MG63 (cell line): Measurements from ENCODE around the gene SIGLEC1. TPM values are rescaled to one million over a fixed set of nuclear protein-coding genes. Genes with fewer than 3 reads are reported as not detected.

Experiments
- DNase-seq: peaks from one replicate; pipeline ENCODE4 v3.0.0-alpha.2; 2020
- H3K27me3 ChIP-seq: fragments of 250-450 bp; sonication (Bioruptor Pico); 2 replicates; pipeline ENCODE4 v1.5.1; 2020; ENCODE audit warnings: mild to moderate bottlenecking, moderate library complexity
- H3K36me3 ChIP-seq: fragments of 250-450 bp; sonication (Bioruptor Pico); 2 replicates; pipeline ENCODE4 v1.5.1; 2020; ENCODE audit warnings: mild to moderate bottlenecking, moderate library complexity
- H3K4me3 ChIP-seq: fragments of 250-450 bp; sonication (Bioruptor Pico); 2 replicates; pipeline ENCODE4 v1.5.1; 2020; ENCODE audit warnings: mild to moderate bottlenecking, moderate library complexity
- H3K9me3 ChIP-seq: fragments of 250-450 bp; sonication (Bioruptor Pico); 2 replicates; pipeline ENCODE4 v1.5.1; 2020; ENCODE audit warnings: mild to moderate bottlenecking, moderate library complexity
- total RNA-seq: library from RNA; depleted of rRNA; stranded (reverse); fragments of >200 nt; shearing (Covaris generic); gene quantifications from 2 replicates; pipeline ENCODE4 v1.2.3, GENCODE V29; 2014; ENCODE audit warnings: low replicate concordance

SIGLEC1 gene
- total RNA-seq, 1 experiment from 2014 or later: not detected

- Histone ChIP-seq H3K36me3 (no peaks in the 10 kb centered on the region), H3K4me3 (no peak overlapping the region), H3K9me3 (no peaks in the 10 kb centered on the region), H3K27me3 (no peaks in the 10 kb centered on the region)
- peak; percentile 38 for DNase-seq
These were observed 3.9 kb upstream of the SIGLEC1 start for GRCh38 chr20:3716195-3716834.

GRCh38 chr20:3714092-3714491 lies 1.7 kb upstream of the SIGLEC1 start:
- Histone ChIP-seq H3K27me3 (no peaks in the 10 kb centered on the region), H3K4me3 (no peak overlapping the region), H3K9me3 (no peaks in the 10 kb centered on the region), H3K36me3 (no peaks in the 10 kb centered on the region)
- no peak for DNase-seq

GRCh38 chr20:3711484-3711941 lies 887 bp downstream of the SIGLEC1 start:
- DNase-seq: no peak
- H3K4me3 ChIP-seq: no peak overlapping the region
- H3K36me3 ChIP-seq: no peaks in the 10 kb centered on the region
- no peaks in the 10 kb centered on the region for H3K9me3 ChIP-seq
- no peaks in the 10 kb centered on the region for H3K27me3 ChIP-seq

- Histone ChIP-seq H3K9me3 (no peaks in the 10 kb centered on the region), H3K4me3 (no peak overlapping the region), H3K27me3 (no peaks in the 10 kb centered on the region), H3K36me3 (no peaks in the 10 kb centered on the region)
- DNase-seq: peak; percentile 31
These were observed 1.5 kb downstream of the SIGLEC1 start for GRCh38 chr20:3710703-3711483.

GRCh38 chr20:3710011-3710466 lies 2.4 kb downstream of the SIGLEC1 start:
- no peaks in the 10 kb centered on the region for H3K9me3 ChIP-seq
- H3K27me3 ChIP-seq: no peaks in the 10 kb centered on the region
- no peaks in the 10 kb centered on the region for H3K36me3 ChIP-seq
- no peak for DNase-seq
- no peak overlapping the region for H3K4me3 ChIP-seq

GRCh38 chr20:3707508-3707899 lies 4.9 kb downstream of the SIGLEC1 start:
- H3K27me3 ChIP-seq: no peaks in the 10 kb centered on the region
- H3K36me3 ChIP-seq: no peaks in the 10 kb centered on the region
- DNase-seq: no peak
- no peak overlapping the region for H3K4me3 ChIP-seq
- H3K9me3 ChIP-seq: no peaks in the 10 kb centered on the region

- peak; percentile 54 for DNase-seq
These were observed 5.5 kb downstream of the SIGLEC1 start for GRCh38 chr20:3706774-3707507.

GRCh38 chr20:3705970-3706739 lies 6.2 kb downstream of the SIGLEC1 start:
- no peak overlapping the region for H3K4me3 ChIP-seq
- DNase-seq: no peak

More at GRCh38 chr20:3706774-3707507, 5.5 kb downstream of the SIGLEC1 start:
- Histone ChIP-seq H3K4me3 (no peak overlapping the region), H3K27me3 (no peaks in the 10 kb centered on the region), H3K9me3 (no peaks in the 10 kb centered on the region), H3K36me3 (no peaks in the 10 kb centered on the region)

GRCh38 chr20:3705491-3705969 lies 6.9 kb downstream of the SIGLEC1 start:
- no peak for DNase-seq
- Histone ChIP-seq H3K4me3 (no peak overlapping the region), H3K27me3 (no peaks in the 10 kb centered on the region), H3K36me3 (no peaks in the 10 kb centered on the region), H3K9me3 (no peaks in the 10 kb centered on the region)

More at GRCh38 chr20:3705970-3706739, 6.2 kb downstream of the SIGLEC1 start:
- no peaks in the 10 kb centered on the region for H3K36me3 ChIP-seq
- H3K27me3 ChIP-seq: no peaks in the 10 kb centered on the region
- no peaks in the 10 kb centered on the region for H3K9me3 ChIP-seq

GRCh38 chr20:3704087-3704486 lies 8.3 kb downstream of the SIGLEC1 start:
- DNase-seq: no peak

GRCh38 chr20:3702611-3703391 lies 9.6 kb downstream of the SIGLEC1 start:
- Histone ChIP-seq H3K9me3 (no peaks in the 10 kb centered on the region), H3K27me3 (no peaks in the 10 kb centered on the region), H3K36me3 (no peaks in the 10 kb centered on the region), H3K4me3 (no peak overlapping the region)
- DNase-seq: no peak

More at GRCh38 chr20:3704087-3704486, 8.3 kb downstream of the SIGLEC1 start:
- Histone ChIP-seq H3K4me3 (no peak overlapping the region), H3K36me3 (no peaks in the 10 kb centered on the region), H3K27me3 (no peaks in the 10 kb centered on the region), H3K9me3 (no peaks in the 10 kb centered on the region)

GRCh38 chr20:3701061-3701998 lies 11.1 kb downstream of the SIGLEC1 start:
- Histone ChIP-seq H3K36me3 (no peaks in the 10 kb centered on the region), H3K27me3 (no peaks in the 10 kb centered on the region), H3K4me3 (no peak overlapping the region), H3K9me3 (no peaks in the 10 kb centered on the region)
- no peak for DNase-seq

- DNase-seq: no peak
- Histone ChIP-seq H3K27me3 (no peaks in the 10 kb centered on the region), H3K4me3 (no peak overlapping the region), H3K36me3 (no peaks in the 10 kb centered on the region), H3K9me3 (no peaks in the 10 kb centered on the region)
These were observed 13.4 kb downstream of the SIGLEC1 start for GRCh38 chr20:3699037-3699436.

GRCh38 chr20:3698591-3699001 lies 13.8 kb downstream of the SIGLEC1 start:
- no peaks in the 10 kb centered on the region for H3K27me3 ChIP-seq
- H3K4me3 ChIP-seq: no peak overlapping the region
- H3K36me3 ChIP-seq: no peaks in the 10 kb centered on the region
- no peaks in the 10 kb centered on the region for H3K9me3 ChIP-seq
- no peak for DNase-seq
